ENCODE data around the gene ATP6V1B1. TPM values are rescaled to one million over a fixed set of nuclear protein-coding genes. Genes with fewer than 3 reads are reported as not detected.

ATP6V1B1 gene
- total RNA-seq, 2 donors from 2014 or later = not detected

GRCh38 chr2:70930371-70931329 is 5.0 kb upstream of the ATP6V1B1 start:
- H3K9me3 ChIP-seq = no peaks in the 10 kb centered on the region
- H3K27me3 ChIP-seq = no peaks in the 10 kb centered on the region
- H3K9ac ChIP-seq (ENCODE audit: low read depth in 2 of 2, low read length in 2 of 2) = no peak overlapping the region
- no peak overlapping the region for H3K4me3 ChIP-seq
- H3K4me1 ChIP-seq = no peaks in the 10 kb centered on the region
- peak; percentile 13 for DNase-seq
- no peak overlapping the region for H3K27ac ChIP-seq
- intact Hi-C loops (cut with DNase I) = no loop called here
- TF ChIP-seq, protein P1, sequence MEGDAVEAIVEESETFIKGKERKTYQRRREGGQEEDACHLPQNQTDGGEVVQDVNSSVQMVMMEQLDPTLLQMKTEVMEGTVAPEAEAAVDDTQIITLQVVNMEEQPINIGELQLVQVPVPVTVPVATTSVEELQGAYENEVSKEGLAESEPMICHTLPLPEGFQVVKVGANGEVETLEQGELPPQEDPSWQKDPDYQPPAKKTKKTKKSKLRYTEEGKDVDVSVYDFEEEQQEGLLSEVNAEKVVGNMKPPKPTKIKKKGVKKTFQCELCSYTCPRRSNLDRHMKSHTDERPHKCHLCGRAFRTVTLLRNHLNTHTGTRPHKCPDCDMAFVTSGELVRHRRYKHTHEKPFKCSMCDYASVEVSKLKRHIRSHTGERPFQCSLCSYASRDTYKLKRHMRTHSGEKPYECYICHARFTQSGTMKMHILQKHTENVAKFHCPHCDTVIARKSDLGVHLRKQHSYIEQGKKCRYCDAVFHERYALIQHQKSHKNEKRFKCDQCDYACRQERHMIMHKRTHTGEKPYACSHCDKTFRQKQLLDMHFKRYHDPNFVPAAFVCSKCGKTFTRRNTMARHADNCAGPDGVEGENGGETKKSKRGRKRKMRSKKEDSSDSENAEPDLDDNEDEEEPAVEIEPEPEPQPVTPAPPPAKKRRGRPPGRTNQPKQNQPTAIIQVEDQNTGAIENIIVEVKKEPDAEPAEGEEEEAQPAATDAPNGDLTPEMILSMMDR (IDR thresholded peaks at IDR 0.05) = no peak
- no peaks in the 10 kb centered on the region for H3K36me3 ChIP-seq

DNA sequence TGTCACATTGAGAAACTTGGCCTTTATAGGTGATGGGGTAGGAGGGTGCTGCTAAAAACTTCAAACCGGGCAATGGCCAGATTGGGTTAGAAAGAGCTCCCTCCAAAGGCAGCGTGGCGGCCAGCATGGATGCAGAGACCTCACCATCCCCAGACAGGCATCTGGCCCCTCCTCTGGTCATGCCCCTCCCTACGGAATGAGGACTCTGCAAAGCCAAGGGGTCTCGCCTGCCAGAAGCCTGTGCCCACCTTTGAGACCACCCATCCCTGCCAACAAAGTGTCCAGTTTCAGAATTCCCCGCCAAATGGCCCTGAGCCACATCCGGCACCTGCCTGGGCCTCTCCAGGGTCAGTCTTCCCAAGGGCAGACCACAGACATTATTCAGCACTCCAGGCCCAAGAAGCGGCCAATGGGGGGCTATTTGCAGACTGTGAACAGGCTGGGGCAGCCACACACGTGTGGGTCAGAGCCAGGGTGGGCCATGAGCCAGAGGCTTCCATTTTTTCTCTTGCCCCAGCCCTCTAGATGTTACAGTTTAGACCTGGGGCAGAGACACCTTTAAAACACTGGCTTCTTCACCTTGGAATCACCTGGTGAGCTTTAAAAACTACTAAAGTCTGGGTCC is 4.2 kb upstream of the ATP6V1B1 start:
- H3K36me3 ChIP-seq = no peaks in the 10 kb centered on the region
- no peaks in the 10 kb centered on the region for H3K9me3 ChIP-seq
- peak; percentile 7 for DNase-seq
- no peak overlapping the region for H3K27ac ChIP-seq
- TF ChIP-seq, protein P1 (IDR thresholded peaks at IDR 0.05) = no peak
- no peaks in the 10 kb centered on the region for H3K27me3 ChIP-seq
- no peak overlapping the region for H3K4me3 ChIP-seq
- intact Hi-C loops (cut with DNase I) = no loop called here
- H3K9ac ChIP-seq (ENCODE audit: low read depth in 2 of 2, low read length in 2 of 2) = no peak overlapping the region
- H3K4me1 ChIP-seq = no peaks in the 10 kb centered on the region

DNA sequence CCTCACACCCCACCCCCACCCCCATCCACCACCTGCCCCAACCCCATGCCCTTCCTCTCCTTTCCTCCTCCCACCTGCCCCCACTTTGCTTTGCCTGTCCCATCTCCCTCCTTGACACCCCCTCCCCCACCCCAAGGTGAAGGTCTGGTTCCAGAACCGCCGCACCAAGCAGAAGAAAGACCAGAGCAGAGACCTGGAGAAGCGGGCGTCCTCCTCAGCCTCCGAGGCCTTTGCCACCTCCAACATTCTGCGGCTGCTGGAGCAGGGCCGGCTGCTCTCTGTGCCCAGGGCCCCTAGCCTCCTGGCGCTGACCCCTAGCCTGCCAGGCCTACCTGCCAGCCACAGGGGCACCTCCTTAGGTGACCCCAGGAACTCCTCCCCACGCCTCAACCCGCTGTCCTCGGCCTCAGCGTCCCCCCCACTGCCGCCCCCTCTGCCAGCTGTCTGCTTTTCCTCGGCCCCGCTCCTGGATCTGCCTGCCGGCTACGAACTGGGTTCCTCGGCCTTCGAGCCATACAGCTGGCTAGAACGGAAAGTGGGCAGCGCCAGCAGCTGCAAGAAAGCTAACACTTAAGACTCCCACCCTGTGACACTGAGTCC is 3.0 kb upstream of the ATP6V1B1 start:
- Histone ChIP-seq H3K4me1 (no peaks in the 10 kb centered on the region), H3K9ac (ENCODE audit: low read depth in 2 of 2, low read length in 2 of 2) (no peak overlapping the region), H3K27me3 (no peaks in the 10 kb centered on the region), H3K9me3 (no peaks in the 10 kb centered on the region), H3K27ac (no peak overlapping the region), H3K4me3 (no peak overlapping the region), H3K36me3 (no peaks in the 10 kb centered on the region)
- DNase-seq = peak; percentile 11
- TF ChIP-seq, protein P1 (IDR thresholded peaks at IDR 0.05) = no peak
- intact Hi-C loops (cut with DNase I) = no loop called here

DNA sequence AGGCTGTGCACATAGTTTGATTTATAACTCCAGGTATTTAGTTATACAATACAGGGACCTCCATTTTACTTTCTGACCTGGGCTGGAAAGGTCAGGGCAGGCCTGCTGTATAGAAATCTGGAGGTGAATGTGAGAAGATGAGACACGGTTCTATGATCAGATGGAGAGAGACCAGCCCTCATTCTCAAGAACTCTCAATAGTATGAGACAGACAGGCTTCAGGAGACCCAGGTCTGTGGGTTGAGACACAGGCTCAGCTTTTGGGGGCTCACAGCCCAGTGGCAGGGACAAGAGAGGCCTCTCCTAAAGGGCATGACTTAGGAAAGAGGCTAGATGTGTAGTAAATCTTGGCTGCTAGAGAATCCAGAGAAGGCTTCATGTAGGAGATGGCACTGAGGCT is 719 bp upstream of the ATP6V1B1 start:
- H3K9me3 ChIP-seq = no peaks in the 10 kb centered on the region
- H3K27ac ChIP-seq = no peak overlapping the region
- intact Hi-C loops (cut with DNase I) = no loop called here
- H3K9ac ChIP-seq (ENCODE audit: low read depth in 2 of 2, low read length in 2 of 2) = no peak overlapping the region
- no peak overlapping the region for H3K4me3 ChIP-seq
- TF ChIP-seq, protein P1 (IDR thresholded peaks at IDR 0.05) = no peak
- H3K36me3 ChIP-seq = no peaks in the 10 kb centered on the region
- no peaks in the 10 kb centered on the region for H3K27me3 ChIP-seq
- no peak for DNase-seq
- no peaks in the 10 kb centered on the region for H3K4me1 ChIP-seq

DNA sequence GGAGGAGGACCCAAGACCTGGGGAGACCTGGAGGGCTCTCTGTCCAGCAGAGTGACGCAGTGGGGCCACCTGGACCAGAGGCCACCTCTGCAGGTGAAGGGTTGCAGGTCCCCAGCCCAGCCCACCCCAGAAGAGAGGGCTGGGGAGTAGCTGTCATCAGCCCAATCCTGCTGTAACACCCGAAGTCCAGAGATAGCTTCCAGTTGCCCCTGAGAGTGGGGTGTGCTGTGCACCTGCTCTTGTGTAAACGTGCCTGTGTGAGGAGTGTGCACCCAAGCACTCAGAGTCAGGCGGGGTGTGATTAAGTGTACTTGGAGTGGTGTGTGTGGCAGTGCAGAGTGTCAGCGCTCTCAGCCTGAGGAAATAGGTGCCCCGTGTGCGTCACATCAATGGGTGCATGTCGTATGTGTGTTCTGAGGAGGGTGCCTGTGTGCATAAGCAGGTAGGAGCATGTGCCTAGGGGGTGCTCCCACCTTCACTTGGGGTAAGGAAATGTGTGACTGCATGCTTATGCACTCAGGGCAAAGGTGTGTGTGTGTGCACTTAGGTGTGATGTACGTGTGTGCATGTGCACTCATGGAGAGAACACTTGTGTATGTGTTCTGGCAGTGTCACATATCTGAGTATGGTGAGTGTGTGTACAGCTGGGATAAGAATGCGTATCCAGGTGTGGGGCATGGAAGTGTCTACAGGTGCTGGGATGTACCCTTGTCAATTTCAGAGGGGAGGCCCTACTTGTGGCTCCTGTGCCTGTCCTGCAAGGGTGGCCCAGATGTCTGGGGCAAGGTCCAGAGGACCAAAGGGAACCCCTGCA is 672 bp downstream of the ATP6V1B1 start:
- DNase-seq = no peak
- intact Hi-C loops (cut with DNase I) = no loop called here

More for the DNA sequence above, 672 bp downstream of the ATP6V1B1 start:
- Histone ChIP-seq H3K4me1 (no peaks in the 10 kb centered on the region), H3K4me3 (no peak overlapping the region), H3K27ac (no peak overlapping the region), H3K27me3 (no peaks in the 10 kb centered on the region), H3K36me3 (no peaks in the 10 kb centered on the region), H3K9ac (ENCODE audit: low read depth in 2 of 2, low read length in 2 of 2) (no peak overlapping the region), H3K9me3 (no peaks in the 10 kb centered on the region)
- TF ChIP-seq, protein P1 (IDR thresholded peaks at IDR 0.05) = no peak
